GM12878 (cell line): ENCODE measurements around the gene ZNF691. TPM values are rescaled to one million over a fixed set of nuclear protein-coding genes. Genes with fewer than 3 reads are reported as not detected.
A peak's percentile ranks its signal among the peaks of the same experiment; 100 is the strongest.

Source experiments
- ATF3 ChIP-seq: IDR thresholded peaks from 2 replicates; pipeline ENCODE4 v1.6.1; 2011; ENCODE audit warnings: low read depth, mild to moderate bottlenecking, low read length, moderate library complexity, borderline replicate concordance; ENCODE audit errors: extremely low read depth
- BCLAF1 ChIP-seq: fragments of 450-650 bp; IDR thresholded peaks from 2 replicates; pipeline ENCODE4 v1.6.1; 2017; ENCODE audit warnings: antibody characterized with exemption, mild to moderate bottlenecking, moderate library complexity
- CHD1 ChIP-seq: IDR thresholded peaks from 2 replicates; pipeline ENCODE4 v1.6.1; 2012; ENCODE audit warnings: low read depth, low read length, improper control_type of control experiment
- CHD2 ChIP-seq: IDR thresholded peaks from 2 replicates; pipeline ENCODE4 v1.6.1; 2011; ENCODE audit warnings: low read depth, low read length, improper control_type of control experiment, borderline replicate concordance
- CTCF ChIP-seq, 3 experiments: IDR thresholded peaks in 2 of 3; conservative IDR thresholded peaks in 1 of 3; 2 replicates each; pipeline ENCODE4 v1.5.1; 2011; ENCODE audit warnings: low read depth in 3 of 3, low read length in 3 of 3, mild to moderate bottlenecking in 3 of 3, control low read depth in 2 of 3, moderate library complexity in 2 of 3, inconsistent platforms in 1 of 3, mixed read lengths in 1 of 3; ENCODE audit not compliant: control insufficient read depth in 2 of 3, insufficient read depth in 1 of 3; ENCODE audit errors: extremely low read depth in 1 of 3
- DPF2 ChIP-seq: fragments of 450-650 bp; IDR thresholded peaks from 2 replicates; pipeline ENCODE4 v1.6.1; 2017; ENCODE audit warnings: mild to moderate bottlenecking
- LARP7 ChIP-seq: fragments of 450-650 bp; IDR thresholded peaks from 2 replicates; pipeline ENCODE4 v1.6.1; 2017; ENCODE audit warnings: mild to moderate bottlenecking
- MEF2B ChIP-seq: fragments of 450-650 bp; IDR thresholded peaks from 2 replicates; pipeline ENCODE4 v1.6.1; 2018; ENCODE audit warnings: mild to moderate bottlenecking, moderate library complexity; ENCODE audit not compliant: partially characterized antibody, poor library complexity, severe bottlenecking
- NBN ChIP-seq: fragments of 450-650 bp; IDR thresholded peaks from 2 replicates; pipeline ENCODE4 v1.6.1; 2016
- RELA ChIP-seq: fragments of 450-650 bp; IDR thresholded peaks from 2 replicates; pipeline ENCODE4 v1.8.0; 2014; ENCODE audit warnings: borderline replicate concordance; ENCODE audit not compliant: partially characterized antibody
- RUNX3 ChIP-seq: IDR thresholded peaks from 2 replicates; pipeline ENCODE4 v1.6.1; 2012; ENCODE audit warnings: low read length, inconsistent platforms
- SREBF1 ChIP-seq: IDR thresholded peaks from 2 replicates; pipeline ENCODE4 v1.6.1; 2012; ENCODE audit warnings: mild to moderate bottlenecking, low read length
- ZBTB11 ChIP-seq: fragments of 450-650 bp; formaldehyde crosslinking; IDR thresholded peaks from 2 replicates; pipeline ENCODE4 v1.5.0; 2022; ENCODE audit warnings: mild to moderate bottlenecking, missing genetic modification characterization
- ZBTB40 ChIP-seq: fragments of 450-650 bp; IDR thresholded peaks from 2 replicates; pipeline ENCODE4 v1.6.1; 2016; ENCODE audit warnings: mild to moderate bottlenecking, moderate library complexity, borderline replicate concordance
- polyA plus RNA-seq, 11 experiments: library from polyadenylated mRNA; depleted of rRNA in 4 of 11; unstranded in 6 of 11; stranded (reverse) in 5 of 11; fragments of >200 nt; fragmentation: Nextera tagmentation in 4 of 11; fragmentation: Illumina TruSeq in 1 of 11; extraction: Ambion mirVana in 4 of 11; extraction: Trizol in 1 of 11; gene quantifications; 1 replicate in 1 of 11; 2 replicates in 10 of 11; pipeline versions ENCODE4 v1.2.1 to v1.2.3, GENCODE V29; 2011 to 2016; ENCODE audit warnings: inconsistent platforms in 2 of 11, missing spikeins in 2 of 11, low read depth in 1 of 11
- total RNA-seq, 4 experiments: library from RNA; depleted of rRNA in 3 of 4; stranded (reverse); fragments of >200 nt in 3 of 4; fragmentation: Illumina TruSeq in 1 of 4; extraction: Trizol in 1 of 4; gene quantifications; 2 replicates each; pipeline versions ENCODE4 v1.2.1 to v1.2.3, GENCODE V29; 2013 to 2021

Gene ZNF691
- total and polyA plus RNA-seq, 10 of the 15 experiments (the other 5 are each of a cell fraction or from before 2014, with no cell fraction given): 8.5 to 16.2 (median 12.2) TPM

GRCh38 chr1:42816585-42817439, 29.6 kb upstream of the ZNF691 start, which contains the start of the genes ERMAP and SVBP (continued):
- TF ChIP-seq CTCF (IDR thresholded peaks at IDR 0.05 in 2 of 3, conservative IDR thresholded peaks at IDR 0.05 in 1 of 3; ENCODE audit: control insufficient read depth in 2 of 3, extremely low read depth in 1 of 3, insufficient read depth in 1 of 3, low read depth in 3 of 3, low read length in 3 of 3) (peak in 1 of 3 experiments; percentile 24; a peak in 2 of 6 replicates), DPF2 (peak; percentile 74), CHD2 (peak; percentile 78), CHD1 (no peak), ATF3 (no peak), BCLAF1 (0 out of 2 replicates have a peak, but pooled peaks have one; percentile 59), LARP7 (no peak; the same call in none of the 2 replicates), ZBTB40 (no peak), NBN (0 out of 2 replicates have a peak, but pooled peaks have one; percentile 64), ZBTB11 (CRISPR knock-in tag) (no peak), SREBF1 (no peak), RELA (peak; percentile 27), MEF2B (peak; percentile 95), RUNX3 (peak; percentile 35; the same call in 1 of the 2 replicates)
